Measurements from ENCODE around the gene OSBPL10. TPM values are rescaled to one million over a fixed set of nuclear protein-coding genes. Genes with fewer than 3 reads are reported as not detected.

The OSBPL10 gene
- total and polyA plus RNA-seq, 9 donors = 2.5 to 36.6 (median 10.6) TPM

DNA sequence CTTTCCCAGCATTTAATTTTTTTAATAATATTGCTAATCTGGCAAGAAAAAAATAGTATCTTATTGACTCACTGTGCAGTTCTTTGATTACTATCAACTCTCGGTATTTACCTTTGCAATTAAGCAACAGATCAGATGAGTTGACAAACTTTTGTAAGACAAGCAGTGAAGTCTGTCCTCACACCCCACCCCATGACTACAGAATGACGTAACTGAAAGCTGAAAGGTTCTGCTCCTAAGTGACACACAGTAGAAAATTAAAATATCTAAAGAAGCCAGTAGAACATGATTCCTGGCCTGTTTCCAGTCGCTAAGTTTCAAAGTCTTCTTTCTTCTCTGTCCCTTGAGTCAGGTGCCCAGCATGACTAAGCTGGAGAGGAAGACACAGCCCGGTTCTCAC is 312.8 kb downstream of the OSBPL10 start:
- H3K9me3 ChIP-seq = no peaks in the 10 kb centered on the region
- no peaks in the 10 kb centered on the region for H3K4me1 ChIP-seq (ENCODE audit: insufficient read depth)
- no peaks in the 10 kb centered on the region for H3K27me3 ChIP-seq
- no peak for TF ChIP-seq CTCF (IDR thresholded peaks at IDR 0.05)
- no peak for TF ChIP-seq POLR2A (IDR thresholded peaks at IDR 0.05)
- no peak for TF ChIP-seq EP300 (IDR thresholded peaks at IDR 0.05)
- H3K27ac ChIP-seq = no peak overlapping the region
- H3K4me3 ChIP-seq = no peak overlapping the region
- intact Hi-C loops (cut with DNase I) = no loop called here
- H3K36me3 ChIP-seq = no peaks in the 10 kb centered on the region
- DNase-seq = no peak
- 95 to 96% (median 96%) methylated on average over 4 of the region's 4 CpGs for WGBS, 3 donors

- Histone ChIP-seq H3K4me3 (no peak overlapping the region), H3K27ac (no peak overlapping the region), H3K27me3 (no peaks in the 10 kb centered on the region), H3K36me3 (no peaks in the 10 kb centered on the region), H3K4me1 (ENCODE audit: insufficient read depth) (no peaks in the 10 kb centered on the region), H3K9me3 (no peaks in the 10 kb centered on the region)
- DNase-seq = no peak
- no peak for TF ChIP-seq CTCF (IDR thresholded peaks at IDR 0.05)
- TF ChIP-seq POLR2A (IDR thresholded peaks at IDR 0.05) = no peak
- TF ChIP-seq EP300 (IDR thresholded peaks at IDR 0.05) = no peak
- intact Hi-C loops (cut with DNase I) = no loop called here
- WGBS, 3 donors = 79 to 92% (median 92%) methylated on average over 1 of the region's 1 CpG
Measured at GRCh38 chr3:31667582-31667981, 313.5 kb downstream of the OSBPL10 start.

DNA sequence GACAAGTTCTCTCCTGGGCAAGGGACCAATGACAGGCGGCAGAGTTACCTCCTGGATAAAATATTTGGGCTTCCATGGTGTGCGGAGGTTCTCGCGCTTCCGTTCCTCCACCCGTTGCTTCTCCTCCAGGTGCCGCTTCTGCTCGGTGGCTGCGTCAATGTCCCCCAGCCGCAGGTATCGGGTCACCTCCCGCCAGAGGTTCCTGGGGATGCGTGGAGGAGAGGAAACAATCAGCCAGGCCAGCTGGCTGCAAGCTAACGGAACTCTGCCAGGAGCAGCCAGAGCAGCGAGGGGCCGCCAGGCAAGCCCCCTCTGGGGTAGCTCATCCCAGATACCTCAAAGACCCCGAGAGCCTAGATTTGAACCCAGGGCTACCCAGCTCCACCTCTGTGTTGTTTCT is 317.0 kb downstream of the OSBPL10 start:
- no peak for DNase-seq
- H3K36me3 ChIP-seq = no peaks in the 10 kb centered on the region
- H3K27ac ChIP-seq = no peak overlapping the region
- H3K4me1 ChIP-seq (ENCODE audit: insufficient read depth) = peaks cover 5% of the 10 kb centered on the region
- TF ChIP-seq CTCF (IDR thresholded peaks at IDR 0.05) (no peak), EP300 (IDR thresholded peaks at IDR 0.05) (no peak)
- no peak overlapping the region for H3K4me3 ChIP-seq
- intact Hi-C loops (cut with DNase I) = no loop called here
- H3K27me3 ChIP-seq = no peaks in the 10 kb centered on the region
- no peaks in the 10 kb centered on the region for H3K9me3 ChIP-seq
- 98 to 99% (median 99%) methylated on average over 17 of the region's 17 CpGs for WGBS, 3 donors

DNA sequence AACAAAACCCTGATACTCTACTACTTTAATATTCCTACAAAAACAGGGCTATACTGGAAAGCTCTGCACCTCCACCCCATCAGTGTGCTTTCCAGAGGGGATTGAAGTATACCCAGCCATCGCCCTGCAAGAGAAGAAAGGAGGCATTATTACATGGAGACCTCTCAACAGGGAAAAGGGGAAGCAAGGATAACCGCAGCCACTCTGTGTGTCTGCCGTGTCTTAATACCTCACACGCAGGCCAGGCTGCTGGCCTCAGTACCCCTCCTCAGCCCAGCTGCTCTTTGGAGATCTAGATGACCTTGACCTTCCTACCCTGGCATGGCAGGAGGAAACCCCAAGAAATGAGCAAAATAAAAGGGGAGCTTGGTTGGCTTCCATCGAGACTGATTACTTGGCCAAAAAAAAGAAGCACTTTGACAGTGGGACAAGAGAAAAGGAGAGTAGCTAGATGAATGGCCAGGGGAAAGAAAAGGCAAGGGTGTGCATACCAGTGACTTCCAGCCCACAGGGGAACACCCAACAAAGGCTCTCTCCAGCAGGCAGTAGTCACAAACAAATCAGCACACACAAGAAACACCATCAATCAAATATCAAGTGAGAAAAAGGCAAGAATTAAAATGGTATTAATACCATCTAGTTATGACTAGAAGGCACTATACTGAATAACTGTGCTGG is 318.9 kb downstream of the OSBPL10 start:
- Histone ChIP-seq H3K36me3 (no peaks in the 10 kb centered on the region), H3K4me3 (no peak overlapping the region), H3K27me3 (no peaks in the 10 kb centered on the region), H3K27ac (no peak overlapping the region), H3K9me3 (no peaks in the 10 kb centered on the region), H3K4me1 (ENCODE audit: insufficient read depth) (peaks cover 5% of the 10 kb centered on the region)
- WGBS, 3 donors = 78 to 90% (median 79%) methylated on average over 5 of the region's 5 CpGs
- DNase-seq = no peak
- TF ChIP-seq POLR2A (IDR thresholded peaks at IDR 0.05) (no peak), CTCF (IDR thresholded peaks at IDR 0.05) (no peak), EP300 (IDR thresholded peaks at IDR 0.05) (no peak)
- intact Hi-C loops (cut with DNase I) = no loop called here

All from ovary (tissue), 9 donors.